ENCODE results near the gene HCK.

DNA sequence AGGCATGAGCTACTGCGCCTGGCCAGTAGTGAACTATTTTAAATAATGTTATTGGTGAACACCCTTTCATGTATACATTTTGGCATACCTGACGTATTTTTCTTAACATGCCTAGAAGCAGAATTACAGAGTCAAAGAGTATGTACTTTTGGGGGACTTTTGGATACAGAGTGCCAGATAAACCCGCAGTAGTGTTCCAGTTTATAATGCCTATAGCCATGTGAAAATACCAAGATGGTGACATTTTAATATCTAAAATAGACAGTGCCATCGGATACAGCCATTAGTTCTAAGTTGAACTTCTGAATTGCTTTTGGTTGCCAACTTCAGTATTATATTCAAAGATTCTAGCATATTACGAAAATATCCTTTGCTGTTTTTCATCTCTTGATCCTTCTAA, 77.8 kb downstream of the HCK start:
- TF ChIP-seq CTCF (IDR thresholded peaks at IDR 0.05; ENCODE audit: insufficient read depth, low read length, poor library complexity, severe bottlenecking) (no peak), EZH2phosphoT487 (conservative IDR thresholded peaks at IDR 0.05; ENCODE audit: low read length) (no peak)
